IMR-90 (cell line): Measurements from ENCODE around the gene RCE1. TPM values are rescaled to one million over a fixed set of nuclear protein-coding genes. Genes with fewer than 3 reads are reported as not detected.

Experiments
- ATAC-seq: fragments of 200-7000 bp; cut with Tn5 transposase; 2 replicates; pipeline ENCODE4 v1.9.1; 2020; ENCODE audit warnings: low read depth, mild to moderate bottlenecking, moderate library complexity
- BruUV-seq: library from RNA; stranded (reverse); fragments of 400-500 nt; replicated peaks from 2 replicates; lab custom pipeline; 2021; lab: Mats Ljungman, UMichigan
- CTCF ChIA-PET: fragments of 300-600 bp; formaldehyde crosslinking; extraction: SDS; loops from one replicate; lab custom pipeline; 2021; ENCODE audit warnings: antibody characterized with exemption; lab: Yijun Ruan, JAX
- POLR2A ChIA-PET: fragments of 300-600 bp; sonication (Branson Sonifier 250); formaldehyde crosslinking; loops from one replicate; lab custom pipeline; 2022; ENCODE audit warnings: antibody characterized with exemption; ENCODE audit not compliant: unreplicated experiment; lab: Charles Lee
- DNase-seq: peaks from one replicate; pipeline ENCODE4 v3.0.0; 2013
- H2AFZ ChIP-seq: replicated peaks from 2 replicates; pipeline ENCODE3; 2013; ENCODE audit warnings: low read length, mild to moderate bottlenecking; ENCODE audit not compliant: poor library complexity
- H2AK5ac ChIP-seq: 2 replicates; pipeline ENCODE4 v1.6.1; 2013; ENCODE audit warnings: low read depth, low read length, inconsistent platforms
- H2AK9ac ChIP-seq: replicated peaks from 2 replicates; pipeline ENCODE3; 2013; ENCODE audit warnings: mild to moderate bottlenecking, low read depth, low read length, moderate library complexity; ENCODE audit not compliant: poor library complexity
- H2BK120ac ChIP-seq: 2 replicates; pipeline ENCODE4 v1.6.1; 2013; ENCODE audit warnings: low read depth, low read length, inconsistent platforms
- H2BK15ac ChIP-seq: 3 replicates; pipeline ENCODE4 v1.6.1; 2013; ENCODE audit warnings: low read depth, low read length, inconsistent platforms
- H2BK20ac ChIP-seq: 2 replicates; pipeline ENCODE4 v1.6.1; 2013; ENCODE audit warnings: low read depth, mild to moderate bottlenecking, inconsistent platforms, low read length, moderate library complexity
- H2BK5ac ChIP-seq: 2 replicates; pipeline ENCODE4 v1.6.1; 2013; ENCODE audit warnings: mild to moderate bottlenecking, low read depth, low read length, inconsistent platforms; ENCODE audit not compliant: poor library complexity, severe bottlenecking
- H3K14ac ChIP-seq: replicated peaks from 2 replicates; pipeline ENCODE4 v1.6.1; 2013; ENCODE audit warnings: low read depth, low read length, inconsistent platforms
- H3K18ac ChIP-seq: 2 replicates; pipeline ENCODE4 v1.6.1; 2013; ENCODE audit warnings: low read depth, low read length, control low read depth
- H3K23ac ChIP-seq: 2 replicates; pipeline ENCODE4 v1.6.1; 2013; ENCODE audit warnings: low read depth, low read length, inconsistent platforms
- H3K27ac ChIP-seq: 2 replicates; pipeline ENCODE4 v1.5.1; 2013; ENCODE audit warnings: mild to moderate bottlenecking, control low read depth, low read length; ENCODE audit not compliant: insufficient read depth
- H3K27me3 ChIP-seq: 2 replicates; pipeline ENCODE4 v1.6.1; 2013; ENCODE audit warnings: low read length; ENCODE audit not compliant: control insufficient read depth, insufficient read depth
- H3K36me3 ChIP-seq: 2 replicates; pipeline ENCODE4 v1.6.1; 2013; ENCODE audit warnings: low read length, mixed read lengths; ENCODE audit not compliant: control insufficient read depth, insufficient read depth
- H3K4ac ChIP-seq: 2 replicates; pipeline ENCODE4 v1.6.1; 2013; ENCODE audit warnings: low read depth, low read length, inconsistent platforms
- H3K4me1 ChIP-seq: 2 replicates; pipeline ENCODE4 v1.6.1; 2013; ENCODE audit warnings: low read length, mixed read lengths; ENCODE audit not compliant: control insufficient read depth, insufficient read depth
- H3K4me2 ChIP-seq: 2 replicates; pipeline ENCODE4 v1.6.1; 2013; ENCODE audit warnings: low read depth, mild to moderate bottlenecking, control low read depth, low read length, moderate library complexity
- H3K4me3 ChIP-seq: 2 replicates; pipeline ENCODE4 v1.5.1; 2013; ENCODE audit warnings: low read depth, mild to moderate bottlenecking, control low read depth, low read length, moderate library complexity; ENCODE audit not compliant: insufficient read depth
- H3K56ac ChIP-seq: 2 replicates; pipeline ENCODE4 v1.6.1; 2013; ENCODE audit warnings: low read length, inconsistent platforms; ENCODE audit not compliant: insufficient read depth; ENCODE audit errors: extremely low read depth
- H3K79me1 ChIP-seq, 2 experiments: 2 replicates each; pipeline ENCODE4 v1.6.1; 2013; ENCODE audit warnings: low read length in 2 of 2, inconsistent platforms in 1 of 2, low read depth in 1 of 2
- H3K9ac ChIP-seq: 2 replicates; pipeline ENCODE4 v1.6.1; 2013; ENCODE audit warnings: low read depth, low read length, control low read depth
- H3K9me1 ChIP-seq: 2 replicates; pipeline ENCODE4 v1.6.1; 2013; ENCODE audit warnings: low read length, inconsistent platforms; ENCODE audit not compliant: insufficient read depth
- H3K9me3 ChIP-seq: 2 replicates; pipeline ENCODE4 v1.6.1; 2013; ENCODE audit warnings: low read length; ENCODE audit not compliant: control insufficient read depth, insufficient read depth
- H4K20me1 ChIP-seq: 2 replicates; pipeline ENCODE4 v1.6.1; 2013; ENCODE audit warnings: low read length, inconsistent platforms; ENCODE audit not compliant: insufficient read depth
- H4K5ac ChIP-seq: 2 replicates; pipeline ENCODE4 v1.6.1; 2013; ENCODE audit warnings: mild to moderate bottlenecking, low read depth, low read length, control low read depth
- H4K8ac ChIP-seq, 2 experiments: 2 replicates each; pipeline ENCODE4 v1.6.1; 2013; ENCODE audit warnings: low read depth in 2 of 2, low read length in 2 of 2, control low read depth in 1 of 2, inconsistent platforms in 1 of 2
- H4K91ac ChIP-seq: 2 replicates; pipeline ENCODE4 v1.6.1; 2013; ENCODE audit warnings: low read depth, low read length, inconsistent platforms; ENCODE audit not compliant: insufficient read depth
- BHLHE40 ChIP-seq: fragments of 150-350 bp; IDR thresholded peaks from 2 replicates; pipeline ENCODE4 v1.6.1; 2016; ENCODE audit warnings: mild to moderate bottlenecking, low read depth, low read length
- WGBS, 2 experiments: methylation state at CpG; one replicate each; pipeline versions ENCODE4 v1.1.5 to v1.1.7; 2013; ENCODE audit warnings: missing lambda C conversion rate in 2 of 2; ENCODE audit not compliant: insufficient read length in 1 of 2; ENCODE audit errors: extremely low coverage in 2 of 2; 5-methylcytosine and 5-hydroxymethylcytosine counted together
- dilution Hi-C: fragments of 300-500 bp; cut with HindIII; formaldehyde crosslinking; loops from one replicate; pipeline ENCODE4 v1.14.3; 2018; ENCODE audit warnings: low sequenced_read_pairs; ENCODE audit not compliant: unreplicated experiment
- in situ Hi-C: fragments of 300-500 bp; cut with MboI; formaldehyde crosslinking; loops from 3 replicates; pipeline ENCODE4 v1.14.3; 2019; ENCODE audit warnings: low sequenced_read_pairs, inconsistent platforms, mixed read lengths
- intact Hi-C: fragments of 100-400 bp; cut with micrococcal nuclease; formaldehyde crosslinking; loops from 2 replicates; pipeline ENCODE4 v1.10.0; 2022
- polyA plus RNA-seq, 3 experiments: library from polyadenylated mRNA; depleted of rRNA; stranded (reverse); fragments of >200 nt; gene quantifications; 2 replicates each; pipeline ENCODE4 v1.2.3, GENCODE V29; 2012; ENCODE audit warnings: low replicate concordance in 1 of 3
- total RNA-seq: library from RNA; depleted of rRNA; stranded (reverse); fragments of >200 nt; gene quantifications from 2 replicates; pipeline ENCODE4 v1.2.3, GENCODE V29; 2012
- TF ChIP-seq, protein P1 (sequence below): fragments of 150-350 bp; IDR thresholded peaks from 2 replicates; pipeline ENCODE4 v1.6.1; 2017; ENCODE audit warnings: mild to moderate bottlenecking, antibody characterized with exemption, low read length, low read depth

Gene RCE1
- total and polyA plus RNA-seq, 2 of the 4 experiments (the other 2 are of a cell fraction): 6.6 to 19.4 TPM

GRCh38 chr11:66878474-66878873 is 35.2 kb downstream of the RCE1 start:
- H3K18ac ChIP-seq: no peak overlapping the region
- BruUV-seq: no TSS peak
- peak overlapping the region; percentile 30 to 47; a peak in 2 of 4 replicates for H4K8ac ChIP-seq
- H4K5ac ChIP-seq: peak overlapping the region; percentile 10; the same call in 1 of the 2 replicates
- H2BK120ac ChIP-seq: peak overlapping the region; percentile 52; the same call in 1 of the 2 replicates
- peak overlapping the region; percentile 28 for H2AFZ ChIP-seq
- TF ChIP-seq, protein P1, sequence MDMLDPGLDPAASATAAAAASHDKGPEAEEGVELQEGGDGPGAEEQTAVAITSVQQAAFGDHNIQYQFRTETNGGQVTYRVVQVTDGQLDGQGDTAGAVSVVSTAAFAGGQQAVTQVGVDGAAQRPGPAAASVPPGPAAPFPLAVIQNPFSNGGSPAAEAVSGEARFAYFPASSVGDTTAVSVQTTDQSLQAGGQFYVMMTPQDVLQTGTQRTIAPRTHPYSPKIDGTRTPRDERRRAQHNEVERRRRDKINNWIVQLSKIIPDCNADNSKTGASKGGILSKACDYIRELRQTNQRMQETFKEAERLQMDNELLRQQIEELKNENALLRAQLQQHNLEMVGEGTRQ: no peak
- TF ChIP-seq BHLHE40: peak; percentile 53; the same call in 1 of the 2 replicates
- H3K4ac ChIP-seq: peak overlapping the region; percentile 38; the same call in 1 of the 2 replicates
- H3K23ac ChIP-seq: 0 out of 2 replicates have a peak overlapping the region, but pooled peaks have one; percentile 33
- 80% methylated on average over 1 of the region's 12 CpGs; no CpG with 5 or more reads in 1 of the 2 experiments for WGBS, 2 experiments
- H3K36me3 ChIP-seq: no peaks in the 10 kb centered on the region
- H2BK15ac ChIP-seq: 0 out of 3 replicates have a peak overlapping the region, but pooled peaks have one; percentile 43
- H3K9me3 ChIP-seq: no peaks in the 10 kb centered on the region
- peak; percentile 29 for DNase-seq
- H2BK5ac ChIP-seq: no peak overlapping the region
- no peaks in the 10 kb centered on the region for H3K27me3 ChIP-seq
- no peak overlapping the region for H3K56ac ChIP-seq
- intact Hi-C loops (no loop called here), in situ Hi-C loops (no loop called here), dilution Hi-C loops (no loop called here)
- no peak overlapping the region for H3K4me3 ChIP-seq
- H2AK5ac ChIP-seq: peak overlapping the region; percentile 71; the same call in 1 of the 2 replicates
- no peak overlapping the region for H3K27ac ChIP-seq
- H4K91ac ChIP-seq: peak overlapping the region; percentile 11; the same call in 1 of the 2 replicates
- no peak overlapping the region for H3K9ac ChIP-seq
- H3K79me1 ChIP-seq: peaks cover 0 to 16% of the 10 kb centered on the region in 2 experiments; a peak in 2 of 4 replicates
- ChIA-PET POLR2A (no interaction called here), CTCF (no interaction called here)
- no peak overlapping the region; the same call in 1 of the 2 replicates for H2BK20ac ChIP-seq
- no peaks in the 10 kb centered on the region for H4K20me1 ChIP-seq
- peak overlapping the region; percentile 18; the same call in 1 of the 2 replicates for H3K4me2 ChIP-seq
- H3K9me1 ChIP-seq: peaks cover 5% of the 10 kb centered on the region
- no peak overlapping the region for H3K14ac ChIP-seq
- peak overlapping the region; percentile 40 for H2AK9ac ChIP-seq
- H3K4me1 ChIP-seq: peaks cover 39% of the 10 kb centered on the region
- ATAC-seq: peak; percentile 30
